AG09309 (cell line): Measurements from ENCODE around the gene ALDH16A1.

ENCODE experiments used
- DNase-seq: peaks from one replicate; pipeline ENCODE4 v3.0.0-alpha.2; 2010; ENCODE audit warnings: low read depth
- H3K4me3 ChIP-seq: 2 replicates; pipeline ENCODE4 v1.5.1; 2011; ENCODE audit warnings: mild to moderate bottlenecking, low read depth, low read length, moderate library complexity; ENCODE audit not compliant: control insufficient read depth
- CTCF ChIP-seq: IDR thresholded peaks from 2 replicates; pipeline ENCODE4 v1.5.1; 2011; ENCODE audit warnings: mild to moderate bottlenecking, low read depth, low read length, inconsistent platforms; ENCODE audit not compliant: insufficient read depth, control insufficient read depth; ENCODE audit errors: missing control alignments

ALDH16A1 gene

GRCh38 chr19:49411681-49412326 lies 41.2 kb upstream of the ALDH16A1 start:
- no peak overlapping the region for H3K4me3 ChIP-seq
- DNase-seq: no peak
- TF ChIP-seq CTCF: no peak

DNA sequence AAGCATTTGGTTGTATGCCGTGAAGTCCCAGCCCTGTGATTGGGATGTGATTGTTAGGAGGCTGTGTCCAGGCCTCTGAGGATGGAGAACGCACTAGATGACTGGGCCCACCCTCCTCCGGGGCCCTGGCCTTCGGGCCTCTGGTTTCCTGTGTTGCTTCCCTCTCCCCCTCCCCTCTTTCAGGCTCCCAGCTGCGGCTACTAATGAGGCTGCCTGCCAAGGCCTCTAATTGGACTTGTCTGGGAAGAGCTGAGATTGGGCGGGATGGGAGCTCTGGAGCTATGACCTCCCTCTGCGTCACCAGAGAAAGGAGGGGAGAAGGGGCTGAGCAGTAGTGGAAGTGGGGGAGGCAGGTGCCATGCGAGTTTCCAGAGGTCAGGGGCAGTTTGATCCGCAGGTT lies 39.7 kb upstream of the ALDH16A1 start:
- DNase-seq: no peak
- TF ChIP-seq CTCF: no peak

GRCh38 chr19:49414256-49414655 lies 38.8 kb upstream of the ALDH16A1 start:
- TF ChIP-seq CTCF: no peak
- no peak overlapping the region for H3K4me3 ChIP-seq
- DNase-seq: no peak

More for the DNA sequence above, 39.7 kb upstream of the ALDH16A1 start:
- no peak overlapping the region for H3K4me3 ChIP-seq

DNA sequence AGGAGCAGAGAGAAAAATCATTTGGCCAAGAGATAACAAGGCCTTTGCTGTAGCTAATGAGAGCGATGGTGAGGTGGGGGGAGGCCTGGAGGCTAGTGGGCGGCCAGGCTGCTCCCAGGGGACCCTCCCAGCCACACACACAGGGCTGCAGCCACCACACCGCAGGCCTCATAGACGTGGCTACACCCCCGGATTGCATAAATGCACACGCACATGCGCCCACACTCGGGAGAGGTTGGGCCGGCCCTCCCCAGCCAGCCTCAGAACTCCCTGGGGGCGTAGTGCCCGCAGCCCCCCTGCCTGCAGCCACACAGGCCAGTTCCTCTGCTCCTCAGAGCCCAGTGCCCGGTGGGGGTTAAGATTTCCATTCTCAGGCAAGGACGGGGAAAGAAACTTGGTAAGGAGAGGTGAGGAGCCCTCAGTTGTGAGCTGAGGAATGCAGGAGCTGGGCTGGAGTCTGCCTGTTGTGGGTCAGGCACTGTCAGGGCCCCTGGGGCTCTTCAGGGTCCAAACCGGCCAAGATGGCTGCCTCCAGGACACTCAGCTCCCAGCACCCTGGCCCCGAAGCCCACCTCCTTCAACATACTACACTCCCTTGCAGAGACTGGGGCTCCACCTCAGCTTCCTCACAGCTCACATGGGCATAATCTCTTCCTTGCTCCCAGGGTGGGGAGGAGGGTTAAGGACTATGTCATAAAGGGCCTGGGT lies 37.8 kb upstream of the ALDH16A1 start:
- no peak overlapping the region for H3K4me3 ChIP-seq
- no peak for TF ChIP-seq CTCF
- DNase-seq: no peak

- no peak for TF ChIP-seq CTCF
Measured at GRCh38 chr19:49415810-49416200, 37.2 kb upstream of the ALDH16A1 start.

GRCh38 chr19:49417088-49417487 lies 35.9 kb upstream of the ALDH16A1 start:
- no peak overlapping the region for H3K4me3 ChIP-seq
- no peak for TF ChIP-seq CTCF
- no peak for DNase-seq

More at GRCh38 chr19:49415810-49416200, 37.2 kb upstream of the ALDH16A1 start:
- H3K4me3 ChIP-seq: no peak overlapping the region
- no peak for DNase-seq
